Tibial artery (tissue), 4 donors: Measurements from ENCODE around the gene STAC2.

Experiments used
- DNase-seq, 2 donors: peaks; one replicate each; pipeline ENCODE4 v3.0.0-alpha.2; 2019
- H3K27ac ChIP-seq, 2 donors: fragments of 200-600 bp; sonication (generic) in 1 of 2; 1 replicate in 1 of 2; 2 replicates in 1 of 2; pipeline ENCODE4 v1.5.1; 2018 to 2019; ENCODE audit warnings: mild to moderate bottlenecking in 1 of 2
- H3K27me3 ChIP-seq, 2 donors: fragments of 200-600 bp; sonication (generic) in 1 of 2; one replicate each; pipeline versions ENCODE4 v1.5.1 to v1.6.0; 2016 to 2019
- H3K36me3 ChIP-seq, 3 donors: fragments of 200-600 bp; sonication (generic) in 2 of 3; one replicate each; pipeline ENCODE4 v1.5.1; 2016 to 2019; ENCODE audit warnings: mild to moderate bottlenecking in 2 of 3
- H3K4me1 ChIP-seq, 4 donors: fragments of 200-600 bp; sonication (generic) in 2 of 4; 1 replicate in 3 of 4; 2 replicates in 1 of 4; pipeline ENCODE4 v1.5.1; 2016 to 2019
- H3K4me3 ChIP-seq, 2 donors: fragments of 200-600 bp; sonication (generic) in 1 of 2; 1 replicate in 1 of 2; 2 replicates in 1 of 2; pipeline ENCODE4 v1.5.1; 2018 to 2019; ENCODE audit warnings: mild to moderate bottlenecking in 2 of 2
- H3K9me3 ChIP-seq, 3 donors: fragments of 200-600 bp; sonication (generic) in 1 of 3; one replicate each; pipeline ENCODE4 v1.5.1; 2016 to 2019
- intact Hi-C: fragments of 100-400 bp; cut with DNase I; formaldehyde crosslinking; loops from one replicate; pipeline ENCODE4 v1.15.0; 2023; ENCODE audit warnings: low total_unique reads
- TF ChIP-seq, protein P1 (sequence below), 2 experiments: fragments of 200-600 bp in 1 of 2; fragments of 450-650 bp in 1 of 2; IDR thresholded peaks; one replicate each; pipeline ENCODE4 v1.5.1; 2017 to 2019; ENCODE audit warnings: antibody characterized with exemption in 2 of 2, mild to moderate bottlenecking in 1 of 2, moderate library complexity in 1 of 2

The STAC2 gene

DNA sequence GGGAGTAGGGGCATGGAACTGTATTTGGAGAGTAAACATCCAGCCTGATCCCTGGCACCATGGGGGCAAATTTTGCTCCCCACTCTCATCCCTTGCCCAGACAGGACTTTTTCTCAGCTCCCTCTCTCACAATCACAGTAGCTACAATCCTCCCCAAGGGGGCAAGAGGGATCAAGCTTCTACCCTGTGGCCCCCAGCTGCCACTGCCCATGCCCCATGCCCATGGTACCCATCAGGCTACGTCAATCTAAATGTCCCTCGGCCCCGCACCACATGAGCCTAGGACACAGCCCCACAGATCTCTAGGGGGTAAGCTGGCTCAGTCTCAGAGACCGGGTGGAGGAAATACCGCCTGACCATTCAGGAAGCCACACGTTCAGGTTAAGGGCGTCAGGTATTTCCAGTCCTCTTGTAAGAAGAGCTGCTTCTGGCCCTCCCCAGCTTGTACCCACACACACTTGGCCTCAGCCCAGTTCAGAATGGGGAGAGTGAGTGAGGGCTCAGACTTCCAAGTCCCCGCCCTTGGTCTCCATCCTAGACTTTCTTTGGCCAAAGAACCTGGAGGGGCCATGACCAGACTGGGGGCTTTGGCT lies 30.1 kb downstream of the STAC2 start:
- Histone ChIP-seq H3K27ac (peak overlapping the region; percentile 98 to 100), H3K9me3 (no peaks in the 10 kb centered on the region), H3K36me3 (peaks cover 27 to 43% (median 27%) of the 10 kb centered on the region in 3 donors), H3K27me3 (no peaks in the 10 kb centered on the region), H3K4me1 (peaks cover 0 to 54% (median 43%) of the 10 kb centered on the region in 4 donors), H3K4me3 (peak overlapping the region; percentile 80 to 95)
- intact Hi-C loops, result loop anchor here (5.0 kb wide), 1 partner anchor 37 kb away; no protein-coding TSS in a partner anchor
- TF ChIP-seq, protein P1, sequence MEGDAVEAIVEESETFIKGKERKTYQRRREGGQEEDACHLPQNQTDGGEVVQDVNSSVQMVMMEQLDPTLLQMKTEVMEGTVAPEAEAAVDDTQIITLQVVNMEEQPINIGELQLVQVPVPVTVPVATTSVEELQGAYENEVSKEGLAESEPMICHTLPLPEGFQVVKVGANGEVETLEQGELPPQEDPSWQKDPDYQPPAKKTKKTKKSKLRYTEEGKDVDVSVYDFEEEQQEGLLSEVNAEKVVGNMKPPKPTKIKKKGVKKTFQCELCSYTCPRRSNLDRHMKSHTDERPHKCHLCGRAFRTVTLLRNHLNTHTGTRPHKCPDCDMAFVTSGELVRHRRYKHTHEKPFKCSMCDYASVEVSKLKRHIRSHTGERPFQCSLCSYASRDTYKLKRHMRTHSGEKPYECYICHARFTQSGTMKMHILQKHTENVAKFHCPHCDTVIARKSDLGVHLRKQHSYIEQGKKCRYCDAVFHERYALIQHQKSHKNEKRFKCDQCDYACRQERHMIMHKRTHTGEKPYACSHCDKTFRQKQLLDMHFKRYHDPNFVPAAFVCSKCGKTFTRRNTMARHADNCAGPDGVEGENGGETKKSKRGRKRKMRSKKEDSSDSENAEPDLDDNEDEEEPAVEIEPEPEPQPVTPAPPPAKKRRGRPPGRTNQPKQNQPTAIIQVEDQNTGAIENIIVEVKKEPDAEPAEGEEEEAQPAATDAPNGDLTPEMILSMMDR (IDR thresholded peaks at IDR 0.05), result no peak
- peak; percentile 60 to 84 for DNase-seq

DNA sequence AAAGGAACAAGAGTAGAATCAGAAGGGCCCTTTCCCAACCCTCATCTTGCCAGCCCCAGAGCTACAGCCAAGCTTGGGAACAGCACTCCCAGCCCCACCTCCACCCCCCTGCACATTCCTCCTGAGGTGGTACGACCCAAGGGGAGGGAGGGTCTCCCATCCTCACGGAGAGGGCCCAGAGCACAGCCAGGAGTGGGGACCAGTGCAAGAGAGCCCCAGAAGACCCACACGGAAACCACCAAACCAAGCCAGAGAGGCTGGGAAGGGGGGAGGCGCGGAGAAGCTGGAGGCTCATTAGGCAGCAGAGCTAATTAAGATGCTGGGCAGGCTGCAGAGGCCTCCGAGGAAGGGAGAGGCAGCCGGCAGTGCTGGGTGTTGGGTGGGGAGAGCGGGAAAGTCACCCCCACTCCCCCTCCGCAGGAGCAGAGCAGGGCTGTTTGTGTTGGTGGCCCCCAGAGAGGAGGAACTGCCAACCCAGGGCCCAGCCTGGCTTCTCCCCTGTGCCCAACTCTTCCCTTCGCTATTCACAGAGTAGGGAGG lies 30.7 kb downstream of the STAC2 start:
- DNase-seq, result peak in 1 of 2 donors; percentile 75
- Histone ChIP-seq H3K4me1 (peaks cover 0 to 54% (median 43%) of the 10 kb centered on the region in 4 donors), H3K27ac (peak overlapping the region; percentile 98 to 100), H3K4me3 (peak overlapping the region; percentile 80 to 95), H3K9me3 (no peaks in the 10 kb centered on the region), H3K36me3 (peaks cover 32 to 49% (median 33%) of the 10 kb centered on the region in 3 donors), H3K27me3 (no peaks in the 10 kb centered on the region)
- intact Hi-C loops, result loop anchor here (5.0 kb wide), 1 partner anchor 37 kb away; no protein-coding TSS in a partner anchor
- TF ChIP-seq, protein P1 (IDR thresholded peaks at IDR 0.05), result no peak

- TF ChIP-seq, protein P1 (IDR thresholded peaks at IDR 0.05), result peak; percentile 59 to 68
- Histone ChIP-seq H3K4me3 (peak overlapping the region; percentile 80 to 95), H3K27me3 (no peaks in the 10 kb centered on the region), H3K4me1 (peaks cover 0 to 51% (median 41%) of the 10 kb centered on the region in 4 donors), H3K36me3 (peaks cover 39 to 56% (median 40%) of the 10 kb centered on the region in 3 donors), H3K9me3 (no peaks in the 10 kb centered on the region), H3K27ac (peak overlapping the region; percentile 98 to 100)
- intact Hi-C loops, result no loop called here
- peak; percentile 78 to 93 for DNase-seq
Measured at GRCh38 chr17:39194089-39194984, 31.4 kb downstream of the STAC2 start.

GRCh38 chr17:39193346-39193745 lies 32.4 kb downstream of the STAC2 start:
- TF ChIP-seq, protein P1 (IDR thresholded peaks at IDR 0.05), result no peak
- DNase-seq, result no peak
- intact Hi-C loops, result no loop called here
- H3K4me3 ChIP-seq, result no peak overlapping the region
- H3K9me3 ChIP-seq, result no peaks in the 10 kb centered on the region
- peaks cover 47 to 66% (median 48%) of the 10 kb centered on the region in 3 donors for H3K36me3 ChIP-seq
- no peaks in the 10 kb centered on the region for H3K27me3 ChIP-seq
- H3K27ac ChIP-seq, result peak overlapping the region; percentile 98 to 100
- H3K4me1 ChIP-seq, result peaks cover 0 to 45% (median 39%) of the 10 kb centered on the region in 4 donors

GRCh38 chr17:39192901-39193300 lies 32.8 kb downstream of the STAC2 start:
- Histone ChIP-seq H3K36me3 (peaks cover 52 to 70% (median 52%) of the 10 kb centered on the region in 3 donors), H3K27ac (peak overlapping the region in 1 of 2 donors; percentile 100), H3K4me1 (peaks cover 0 to 41% (median 35%) of the 10 kb centered on the region in 4 donors), H3K4me3 (no peak overlapping the region), H3K9me3 (no peaks in the 10 kb centered on the region), H3K27me3 (no peaks in the 10 kb centered on the region)
- intact Hi-C loops, result no loop called here
- TF ChIP-seq, protein P1 (IDR thresholded peaks at IDR 0.05), result no peak
- no peak for DNase-seq
